K562 (cell line): ENCODE measurements around the gene GIPC3. TPM values are rescaled to one million over a fixed set of nuclear protein-coding genes. Genes with fewer than 3 reads are reported as not detected.
A peak's percentile ranks its signal among the peaks of the same experiment; 100 is the strongest.

Experiments
- ATAC-seq: fragments of 200-7000 bp; cut with Tn5 transposase; 3 replicates; pipeline ENCODE4 v1.9.1; 2020; ENCODE audit warnings: moderate library complexity
- BruUV-seq: library from RNA; stranded (reverse); fragments of 400-500 nt; replicated peaks from 2 replicates; lab custom pipeline; 2021; lab: Mats Ljungman, UMichigan
- CTCF ChIA-PET: fragments of 300-600 bp; formaldehyde crosslinking; extraction: SDS; loops from one replicate; lab custom pipeline; 2021; ENCODE audit warnings: low intra/inter-chr PET ratio; lab: Yijun Ruan, JAX
- POLR2A ChIA-PET: fragments of 300-600, 350-650 bp; sonication (Branson Sonifier 250); formaldehyde crosslinking; extraction: SDS; loops from one replicate; lab custom pipeline; 2021; ENCODE audit warnings: antibody characterized with exemption, inconsistent platforms; lab: Yijun Ruan, JAX
- DNase-seq, 4 experiments: peaks; one replicate each; pipeline versions ENCODE4 v3.0.0 to v3.0.0-alpha.2; 2011 to 2018; ENCODE audit warnings: low spot score in 3 of 4, mixed read lengths in 3 of 4; ENCODE audit errors: extremely low read depth in 1 of 4
- FAIRE-seq: peaks from 2 replicates; lab custom pipeline; 2011; peaks lifted over from hg19 to GRCh38; lab: Jason Lieb, UNC
- H2AFZ ChIP-seq: 2 replicates; pipeline ENCODE4 v1.6.0; 2011; ENCODE audit warnings: low read depth, low read length, control low read depth, inconsistent platforms
- H3K27ac ChIP-seq: fragments of 200-600 bp; 3 replicates; pipeline ENCODE4 v1.8.0; 2011; ENCODE audit warnings: low read depth, mild to moderate bottlenecking, control low read depth, inconsistent platforms, low read length, moderate library complexity, mixed read lengths; ENCODE audit errors: extremely low read depth
- H3K27me3 ChIP-seq, 2 experiments: fragments of 300-600 bp in 1 of 2; 2 replicates in 1 of 2; 3 replicates in 1 of 2; pipeline versions ENCODE4 v1.6.0 to v1.8.0; 2011; ENCODE audit warnings: inconsistent platforms in 2 of 2, low read length in 2 of 2, mild to moderate bottlenecking in 1 of 2, mixed read lengths in 1 of 2, moderate library complexity in 1 of 2; ENCODE audit not compliant: control insufficient read depth in 2 of 2, insufficient read depth in 2 of 2
- H3K36me3 ChIP-seq: fragments of 300-600 bp; 3 replicates; pipeline ENCODE4 v1.8.0; 2011; ENCODE audit warnings: mild to moderate bottlenecking, low read length, inconsistent platforms; ENCODE audit not compliant: control insufficient read depth, insufficient read depth
- H3K4me1 ChIP-seq, 2 experiments: fragments of 200-600 bp in 1 of 2; replicated peaks in 1 of 2; 2 replicates in 1 of 2; 3 replicates in 1 of 2; pipeline versions ENCODE4 v1.5.1 to v1.8.0; 2011; ENCODE audit warnings: inconsistent platforms in 2 of 2, low read length in 2 of 2, mild to moderate bottlenecking in 1 of 2, mixed read lengths in 1 of 2, moderate library complexity in 1 of 2; ENCODE audit not compliant: control insufficient read depth in 2 of 2, insufficient read depth in 2 of 2
- H3K4me2 ChIP-seq: 2 replicates; pipeline ENCODE4 v1.6.1; 2011; ENCODE audit warnings: low read length, control low read depth, inconsistent platforms, mixed read lengths; ENCODE audit not compliant: insufficient read depth
- H3K4me3 ChIP-seq: fragments of 200-600 bp; sonication (generic), shearing (Covaris generic); 2 replicates; pipeline ENCODE4 v1.5.1; 2016; ENCODE audit warnings: control low read depth, inconsistent platforms
- H3K79me2 ChIP-seq: fragments of 200-600 bp; 3 replicates; pipeline ENCODE4 v1.8.0; 2011; ENCODE audit warnings: low read length, inconsistent platforms; ENCODE audit not compliant: control insufficient read depth, insufficient read depth
- H3K9ac ChIP-seq, 2 experiments: 2 replicates each; pipeline versions ENCODE4 v1.6.0 to v1.6.1; 2011; ENCODE audit warnings: low read depth in 2 of 2, low read length in 2 of 2, control low read depth in 1 of 2, inconsistent platforms in 1 of 2, mild to moderate bottlenecking in 1 of 2, mixed read lengths in 1 of 2; ENCODE audit not compliant: insufficient read depth in 1 of 2
- H3K9me1 ChIP-seq: one replicate; pipeline ENCODE4 v1.6.0; 2011; ENCODE audit warnings: inconsistent platforms, mild to moderate bottlenecking, low read length, moderate library complexity; ENCODE audit not compliant: control insufficient read depth, insufficient read depth
- H3K9me3 ChIP-seq: replicated peaks from 2 replicates; pipeline ENCODE4 v1.5.1; 2011; ENCODE audit warnings: low read depth, low read length, inconsistent platforms; ENCODE audit not compliant: control insufficient read depth, insufficient read depth
- H4K20me1 ChIP-seq: replicated peaks from 2 replicates; pipeline ENCODE4 v1.6.1; 2011; ENCODE audit warnings: low read length, inconsistent platforms, mixed read lengths; ENCODE audit not compliant: control insufficient read depth, insufficient read depth
- BDP1 ChIP-seq: IDR thresholded peaks from 3 replicates; pipeline ENCODE4 v1.6.1; 2011; ENCODE audit not compliant: insufficient read length, insufficient read depth
- CBX8 ChIP-seq: fragments of 200-600 bp; sonication (generic); IDR thresholded peaks from 2 replicates; pipeline ENCODE4 v1.6.1; 2012; ENCODE audit warnings: borderline replicate concordance, mixed run types, low read depth, mild to moderate bottlenecking, moderate library complexity, mixed read lengths, low read length, control low read depth, inconsistent platforms; ENCODE audit not compliant: poor library complexity, severe bottlenecking; ENCODE audit errors: extremely low read depth
- CCNT2 ChIP-seq: IDR thresholded peaks from 2 replicates; pipeline ENCODE4 v1.6.1; 2011; ENCODE audit warnings: borderline replicate concordance, low read depth, mild to moderate bottlenecking, moderate library complexity, mixed read lengths, low read length; ENCODE audit not compliant: insufficient read length; ENCODE audit errors: extremely low read depth
- FOXK2 ChIP-seq, 2 experiments: fragments of 450-650 bp; IDR thresholded peaks in 1 of 2; conservative IDR thresholded peaks in 1 of 2; 2 replicates each; pipeline ENCODE4 v1.6.1; 2016; ENCODE audit warnings: low read depth in 2 of 2, mild to moderate bottlenecking in 1 of 2
- HNRNPH1 ChIP-seq: fragments of 200-400 bp; formaldehyde crosslinking; optimal IDR thresholded peaks from 2 replicates; pipeline ENCODE3; 2017; ENCODE audit warnings: low read depth, mild to moderate bottlenecking, low read length, moderate library complexity
- PYGO2 ChIP-seq: fragments of 450-650 bp; IDR thresholded peaks from 2 replicates; pipeline ENCODE4 v1.6.1; 2016; ENCODE audit warnings: mild to moderate bottlenecking, missing genetic modification characterization, moderate library complexity, missing compliant biosample characterization
- RFX7 ChIP-seq: fragments of 250-450 bp; sonication (Bioruptor Pico); IDR thresholded peaks from 2 replicates; pipeline ENCODE4 v1.5.1; 2021; ENCODE audit warnings: mild to moderate bottlenecking
- SFPQ ChIP-seq: fragments of 200-400 bp; formaldehyde crosslinking; IDR thresholded peaks from 2 replicates; pipeline ENCODE4 v1.6.1; 2017; ENCODE audit warnings: mild to moderate bottlenecking, low read depth, low read length, moderate library complexity
- VEZF1 ChIP-seq: fragments of 200-800 bp; sonication (Bioruptor generic); IDR thresholded peaks from 2 replicates; pipeline ENCODE4 v1.6.1; 2017; ENCODE audit warnings: missing genetic modification characterization, missing compliant biosample characterization
- ZFP91 ChIP-seq: sonication (generic); formaldehyde crosslinking; IDR thresholded peaks from 2 replicates; pipeline ENCODE4 v1.8.0; 2022; ENCODE audit warnings: mild to moderate bottlenecking, missing genetic modification reagents
- ZFX ChIP-seq: sonication (generic); formaldehyde crosslinking; IDR thresholded peaks from 2 replicates; pipeline ENCODE4 v1.8.0; 2022; ENCODE audit warnings: mild to moderate bottlenecking, missing genetic modification reagents, moderate library complexity
- WGBS: fragments of 100-300 bp; shearing (Covaris generic); methylation state at CpG from one replicate; pipeline ENCODE4 v1.1.6; 2016; ENCODE audit warnings: low coverage, mixed read lengths; ENCODE audit not compliant: insufficient coverage; ENCODE audit errors: missing lambda C conversion rate; 5-methylcytosine and 5-hydroxymethylcytosine counted together
- in situ Hi-C: fragments of 300-500 bp; cut with MboI; formaldehyde crosslinking; loops from 4 replicates; pipeline ENCODE4 v1.15.0; 2018; ENCODE audit warnings: inconsistent platforms, mixed read lengths
- intact Hi-C: fragments of 100-400 bp; cut with micrococcal nuclease; formaldehyde crosslinking; loops from 2 replicates; pipeline ENCODE4 v1.14.2; 2022
- polyA plus RNA-seq, 8 experiments: library from polyadenylated mRNA; depleted of rRNA in 4 of 8; stranded (reverse) in 5 of 8; unstranded in 3 of 8; fragments of >200 nt; fragmentation: Nextera tagmentation in 2 of 8; fragmentation: Illumina TruSeq in 1 of 8; extraction: Ambion mirVana in 2 of 8; extraction: Trizol in 1 of 8; gene quantifications; 2 replicates each; pipeline versions ENCODE4 v1.2.1 to v1.2.3, GENCODE V29; 2011 to 2014; ENCODE audit warnings: inconsistent platforms in 1 of 8, missing spikeins in 1 of 8
- total RNA-seq, 7 experiments: library from RNA; depleted of rRNA in 6 of 7; stranded (reverse); fragments of >200 nt in 6 of 7; fragmentation: Illumina TruSeq in 2 of 7; extraction: Trizol in 2 of 7; gene quantifications; 2 replicates each; pipeline versions ENCODE4 v1.2.1 to v1.2.3, GENCODE V29; 2011 to 2021; ENCODE audit warnings: low replicate concordance in 1 of 7

Gene GIPC3
- total and polyA plus RNA-seq, 9 of the 15 experiments (the other 6 are each of a cell fraction or from before 2014, with no cell fraction given) = 0.03 to 3.6 (median 1.5) TPM; not detected in 1

GRCh38 chr19:3607303-3608078 is 22.2 kb downstream of the GIPC3 start (continued):
- TF ChIP-seq VEZF1 (CRISPR knock-in tag) = peak; percentile 18
- TF ChIP-seq FOXK2 (conservative IDR thresholded peaks at IDR 0.05 in 1 of 2, IDR thresholded peaks at IDR 0.05 in 1 of 2; ENCODE audit: low read depth in 2 of 2) = 0 out of 4 replicates have a peak, but pooled peaks of 1 of the 2 experiments have one; percentile 2
- TF ChIP-seq PYGO2 = no peak

- H4K20me1 ChIP-seq = no peaks in the 10 kb centered on the region
- no TSS peak for BruUV-seq
- H3K27me3 ChIP-seq = no peaks in the 10 kb centered on the region
- peak overlapping the region; percentile 92 for H3K9ac ChIP-seq
- peaks cover 2% of the 10 kb centered on the region for H3K9me1 ChIP-seq
- H3K27ac ChIP-seq = peak overlapping the region; percentile 98
- ATAC-seq (peak; percentile 36), FAIRE-seq (peak; percentile 99), DNase-seq (peak in 2 of 4 experiments; percentile 84 to 89)
- peak overlapping the region; percentile 91 for H3K4me2 ChIP-seq
- peak overlapping the region; percentile 89 for H3K4me3 ChIP-seq
- H3K4me1 ChIP-seq = peaks cover 42 to 98% of the 10 kb centered on the region in 2 experiments
- peaks cover 47% of the 10 kb centered on the region; the same call in 2 of the 3 replicates for H3K36me3 ChIP-seq
- ChIA-PET POLR2A (interaction anchor here (0.5 to 4.0 kb wide), 15 partner anchors 12 to 833 kb away, joined by 3 to 29 read pairs (median 4); partner anchors contain the start of gene MFSD12), CTCF (no interaction called here)
- in situ Hi-C loops = no loop called here
- intact Hi-C loops = loop anchor here (10.0 kb wide), 1 partner anchor 63 kb away; no protein-coding TSS in a partner anchor
- WGBS = 3% methylated on average over 3 of the region's 3 CpGs
- H3K79me2 ChIP-seq = peaks cover 47% of the 10 kb centered on the region
- no peaks in the 10 kb centered on the region; the same call in 1 of the 2 replicates for H3K9me3 ChIP-seq
- peak overlapping the region; percentile 79 for H2AFZ ChIP-seq
- no peak for TF ChIP-seq CCNT2
- 0 out of 2 replicates have a peak, but pooled peaks have one; percentile 22 for TF ChIP-seq RFX7 (CRISPR knock-in tag)
- no peak for TF ChIP-seq BDP1
- TF ChIP-seq ZFX (CRISPR knock-in tag) = no peak; the same call in 1 of the 2 replicates
- TF ChIP-seq SFPQ = no peak
- TF ChIP-seq ZFP91 (CRISPR knock-in tag) = no peak
- no peak for TF ChIP-seq HNRNPH1
- TF ChIP-seq CBX8 = no peak
These were observed 22.9 kb downstream of the GIPC3 start for GRCh38 chr19:3608079-3608641.
